Measurements from ENCODE around the gene ANXA4.

GRCh38 chr2:69700381-69700780, 41.6 kb upstream of the ANXA4 start:
- TF ChIP-seq POLR2AphosphoS5 (IDR thresholded peaks at IDR 0.05; ENCODE audit: low read depth, low read length) (no peak), REST (IDR thresholded peaks at IDR 0.05; ENCODE audit: insufficient read depth in 1 of 2, low read depth in 2 of 2, low read length in 2 of 2) (no peak), TAF1 (IDR thresholded peaks at IDR 0.05; ENCODE audit: borderline replicate concordance, insufficient read depth, low read length) (no peak), FOXP2 (optimal IDR thresholded peaks at IDR 0.05; ENCODE audit: borderline replicate concordance, extremely low read depth, extremely low read length, insufficient read depth) (no peak)

Measured in PFSK-1 (cell line).